Measurements from ENCODE around the gene DCDC2C. TPM values are rescaled to one million over a fixed set of nuclear protein-coding genes. Genes with fewer than 3 reads are reported as not detected.
"Not testable (repeated sequence)": the region's sequence is repeated elsewhere in the genome, so short reads cannot be mapped to it uniquely, and the experiment has no call there.

The DCDC2C gene
- total RNA-seq, 6 experiments from 2014 or later: not detected

DNA sequence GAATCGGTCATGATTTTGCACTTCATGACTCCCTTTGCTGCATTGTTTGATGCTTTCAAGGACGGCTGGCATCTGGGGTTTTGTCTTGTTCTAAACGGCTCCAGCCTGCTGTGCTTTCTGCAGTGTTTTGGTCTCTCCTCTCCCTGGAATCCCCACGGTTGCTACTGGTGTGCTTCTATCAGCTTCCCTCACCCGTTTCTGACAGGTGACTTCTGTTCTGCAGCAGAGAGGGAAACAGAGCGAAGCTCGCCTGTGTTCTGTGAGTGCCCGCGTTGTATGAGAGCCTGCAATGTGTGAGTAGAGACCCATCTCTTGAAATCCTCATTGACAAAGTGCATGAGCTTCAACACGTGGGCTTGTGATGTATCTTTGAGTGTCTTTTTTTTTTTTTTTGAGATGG is 102.8 kb downstream of the DCDC2C start:
- Mint-ChIP-seq H3K9me3 (peaks cover 59% of the 10 kb centered on the region), H3K27me3 (ENCODE audit: insufficient read depth) (no peaks in the 10 kb centered on the region; the same call in 1 of the 2 replicates), H3K4me3 (no peak overlapping the region), H3K36me3 (ENCODE audit: low read depth) (peaks cover 4% of the 10 kb centered on the region; the same call in 1 of the 2 replicates), H3K27ac (no peak overlapping the region), H3K4me1 (ENCODE audit: low read depth) (no peaks in the 10 kb centered on the region)
- no peak for DNase-seq
- TF ChIP-seq, protein P1, sequence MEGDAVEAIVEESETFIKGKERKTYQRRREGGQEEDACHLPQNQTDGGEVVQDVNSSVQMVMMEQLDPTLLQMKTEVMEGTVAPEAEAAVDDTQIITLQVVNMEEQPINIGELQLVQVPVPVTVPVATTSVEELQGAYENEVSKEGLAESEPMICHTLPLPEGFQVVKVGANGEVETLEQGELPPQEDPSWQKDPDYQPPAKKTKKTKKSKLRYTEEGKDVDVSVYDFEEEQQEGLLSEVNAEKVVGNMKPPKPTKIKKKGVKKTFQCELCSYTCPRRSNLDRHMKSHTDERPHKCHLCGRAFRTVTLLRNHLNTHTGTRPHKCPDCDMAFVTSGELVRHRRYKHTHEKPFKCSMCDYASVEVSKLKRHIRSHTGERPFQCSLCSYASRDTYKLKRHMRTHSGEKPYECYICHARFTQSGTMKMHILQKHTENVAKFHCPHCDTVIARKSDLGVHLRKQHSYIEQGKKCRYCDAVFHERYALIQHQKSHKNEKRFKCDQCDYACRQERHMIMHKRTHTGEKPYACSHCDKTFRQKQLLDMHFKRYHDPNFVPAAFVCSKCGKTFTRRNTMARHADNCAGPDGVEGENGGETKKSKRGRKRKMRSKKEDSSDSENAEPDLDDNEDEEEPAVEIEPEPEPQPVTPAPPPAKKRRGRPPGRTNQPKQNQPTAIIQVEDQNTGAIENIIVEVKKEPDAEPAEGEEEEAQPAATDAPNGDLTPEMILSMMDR (IDR thresholded peaks at IDR 0.05): no peak

DNA sequence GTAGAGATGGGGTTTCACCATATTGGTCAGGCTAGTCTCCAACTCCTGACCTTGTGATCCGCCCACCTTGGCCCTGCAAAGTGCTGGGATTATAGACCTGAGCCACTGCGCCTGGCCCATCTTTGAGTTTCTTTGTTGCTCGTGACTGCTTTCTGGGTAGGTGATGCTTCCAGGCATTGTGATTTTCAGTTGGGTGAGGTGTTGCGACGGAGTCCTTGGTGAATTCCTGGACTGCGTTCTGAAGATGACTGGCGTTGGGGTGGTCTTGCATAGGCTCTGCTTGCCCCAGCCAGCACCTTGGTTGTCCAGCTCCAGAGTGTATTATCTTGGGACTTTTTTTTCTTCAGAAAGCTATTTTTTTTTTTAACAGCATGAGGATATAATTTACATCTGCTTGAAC is 103.4 kb downstream of the DCDC2C start:
- no peaks in the 10 kb centered on the region; the same call in 1 of the 2 replicates for H3K27me3 Mint-ChIP-seq (ENCODE audit: insufficient read depth)
- H3K4me3 Mint-ChIP-seq: no peak overlapping the region
- H3K9me3 Mint-ChIP-seq: peaks cover 58% of the 10 kb centered on the region
- no peaks in the 10 kb centered on the region for H3K4me1 Mint-ChIP-seq (ENCODE audit: low read depth)
- TF ChIP-seq, protein P1 (IDR thresholded peaks at IDR 0.05): no peak
- H3K36me3 Mint-ChIP-seq (ENCODE audit: low read depth): peaks cover 4% of the 10 kb centered on the region; the same call in 1 of the 2 replicates
- no peak overlapping the region for H3K27ac Mint-ChIP-seq
- no peak for DNase-seq

DNA sequence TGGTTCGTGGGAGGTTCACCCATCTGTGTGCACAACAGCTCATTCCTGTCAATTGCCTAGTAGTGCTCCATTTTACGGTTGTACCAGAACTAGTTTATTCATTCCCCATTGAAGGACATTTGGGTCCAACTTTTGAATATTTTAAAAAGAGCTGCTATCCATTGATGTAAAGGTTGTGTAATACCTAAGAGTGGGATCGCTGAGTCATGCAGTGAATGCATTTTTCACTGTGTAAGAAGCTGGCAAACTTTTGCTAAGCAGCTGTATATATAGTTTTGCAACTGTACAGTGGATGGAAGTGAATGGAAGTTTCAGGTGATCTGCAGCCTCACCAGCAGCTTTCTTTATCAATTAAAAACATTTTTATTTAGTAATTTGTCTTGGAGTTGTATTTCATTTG is 104.5 kb downstream of the DCDC2C start:
- Mint-ChIP-seq H3K4me1 (ENCODE audit: low read depth) (no peaks in the 10 kb centered on the region), H3K4me3 (no peak overlapping the region), H3K27me3 (ENCODE audit: insufficient read depth) (no peaks in the 10 kb centered on the region; the same call in 1 of the 2 replicates), H3K9me3 (peaks cover 59% of the 10 kb centered on the region), H3K27ac (no peak overlapping the region), H3K36me3 (ENCODE audit: low read depth) (peaks cover 4% of the 10 kb centered on the region; the same call in 1 of the 2 replicates)
- TF ChIP-seq, protein P1 (IDR thresholded peaks at IDR 0.05): no peak
- DNase-seq: no peak

DNA sequence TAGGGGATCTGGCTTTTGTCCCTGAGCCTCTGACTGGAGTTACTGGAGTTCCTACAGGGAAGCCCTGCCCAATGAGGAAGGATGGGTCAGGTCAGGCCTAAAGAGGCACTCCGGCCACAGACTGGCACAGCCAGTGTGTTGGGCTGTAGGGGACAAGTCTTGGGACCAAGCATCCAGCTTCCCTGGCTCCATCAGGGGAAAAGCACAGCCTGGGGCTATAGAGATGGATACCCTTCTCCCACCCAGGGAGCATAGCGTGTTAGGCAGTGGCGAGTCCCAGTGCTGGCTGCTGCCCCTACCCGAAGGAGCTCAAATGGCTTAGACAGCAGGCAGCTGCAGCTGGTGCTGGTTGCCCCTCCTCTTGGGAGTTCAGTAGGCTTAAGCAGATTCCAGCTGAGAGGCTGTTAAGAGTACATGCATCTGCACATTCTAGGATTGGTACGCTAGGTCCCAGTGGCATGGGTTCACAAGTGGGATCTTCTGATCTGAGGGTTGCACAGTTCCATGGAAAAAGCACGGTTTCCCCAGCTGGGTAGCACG is 111.4 kb downstream of the DCDC2C start:
- Mint-ChIP-seq H3K27me3 (ENCODE audit: insufficient read depth) (no peaks in the 10 kb centered on the region; the same call in 1 of the 2 replicates), H3K27ac (no peak overlapping the region), H3K4me1 (ENCODE audit: low read depth) (no peaks in the 10 kb centered on the region), H3K36me3 (ENCODE audit: low read depth) (no peaks in the 10 kb centered on the region), H3K9me3 (peaks cover 31% of the 10 kb centered on the region), H3K4me3 (no peak overlapping the region)
- TF ChIP-seq, protein P1 (IDR thresholded peaks at IDR 0.05): no peak
- DNase-seq: no peak

DNA sequence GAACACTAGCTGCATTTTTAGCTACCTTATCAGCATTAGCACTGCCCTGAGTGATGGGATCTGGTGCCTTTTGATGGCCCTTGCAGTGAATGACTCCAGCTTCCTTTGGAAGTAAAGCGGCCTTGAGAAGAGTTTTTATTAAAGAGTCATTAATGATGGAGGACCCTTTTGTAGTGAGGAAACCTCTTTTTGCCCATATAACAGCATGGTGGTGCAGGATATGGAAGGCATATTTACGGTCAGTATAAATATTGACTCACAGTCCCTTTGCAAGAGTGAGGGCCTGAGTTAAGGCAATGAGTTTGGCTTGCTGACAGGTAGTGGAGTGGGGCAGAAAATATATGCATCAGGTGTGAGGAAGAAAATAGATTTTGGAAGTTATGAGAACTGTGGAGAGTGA is 113.8 kb downstream of the DCDC2C start:
- H3K4me3 Mint-ChIP-seq; H3K36me3 Mint-ChIP-seq (ENCODE audit: low read depth): not testable (repeated sequence)

DNA sequence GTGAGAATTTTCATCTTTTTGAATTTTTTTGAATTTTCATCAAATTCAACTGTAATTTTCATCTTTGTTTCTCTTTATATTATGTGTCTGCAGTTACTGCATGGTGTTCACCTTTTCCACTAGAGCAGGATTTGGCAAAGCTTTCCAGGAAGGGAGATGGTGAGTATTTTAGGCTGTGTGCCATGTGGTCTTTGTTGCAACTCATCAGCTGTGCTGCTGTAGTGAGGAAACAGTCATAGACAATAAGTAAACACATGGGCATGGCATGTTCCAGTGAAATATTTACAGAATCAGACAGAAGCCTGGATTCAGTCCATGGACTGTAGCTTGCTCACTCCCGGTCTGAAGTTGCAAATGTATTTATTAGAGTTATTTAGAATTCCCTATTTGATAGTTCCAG is 120.4 kb downstream of the DCDC2C start:
- no peak for DNase-seq
- Mint-ChIP-seq H3K9me3 (peaks cover 47% of the 10 kb centered on the region), H3K27ac (no peak overlapping the region), H3K36me3 (ENCODE audit: low read depth) (no peaks in the 10 kb centered on the region; the same call in 1 of the 2 replicates), H3K4me1 (ENCODE audit: low read depth) (no peaks in the 10 kb centered on the region), H3K27me3 (ENCODE audit: insufficient read depth) (no peaks in the 10 kb centered on the region; the same call in 1 of the 2 replicates), H3K4me3 (no peak overlapping the region)
- TF ChIP-seq, protein P1 (IDR thresholded peaks at IDR 0.05): no peak

More for the DNA sequence above, 113.8 kb downstream of the DCDC2C start:
- not testable (repeated sequence) for H3K27me3 Mint-ChIP-seq (ENCODE audit: insufficient read depth); DNase-seq; H3K4me1 Mint-ChIP-seq (ENCODE audit: low read depth); H3K27ac Mint-ChIP-seq
- H3K9me3 Mint-ChIP-seq: peaks cover 34% of the 10 kb centered on the region

All from HFFc6 (cell line).